Osteoblast (primary cell): Measurements from ENCODE around the gene ST3GAL3. TPM values are rescaled to one million over a fixed set of nuclear protein-coding genes. Genes with fewer than 3 reads are reported as not detected.
A peak's percentile ranks its signal among the peaks of the same experiment; 100 is the strongest.
"Not testable (repeated sequence)": the region's sequence is repeated elsewhere in the genome, so short reads cannot be mapped to it uniquely, and the experiment has no call there.

Experiments
- DNase-seq: peaks from one replicate; pipeline ENCODE4 v3.0.0; 2011; ENCODE audit warnings: low spot score, mixed read lengths; ENCODE audit not compliant: insufficient read length; ENCODE audit errors: missing footprints
- H2AFZ ChIP-seq: 2 replicates; pipeline ENCODE4 v1.6.0; 2011; ENCODE audit warnings: mild to moderate bottlenecking, low read length
- H3K27ac ChIP-seq: 2 replicates; pipeline ENCODE4 v1.5.1; 2011; ENCODE audit warnings: mild to moderate bottlenecking, low read depth, low read length, moderate library complexity
- H3K27me3 ChIP-seq: 2 replicates; pipeline ENCODE4 v1.6.0; 2012; ENCODE audit warnings: mild to moderate bottlenecking, control low read depth, inconsistent platforms, low read length, moderate library complexity; ENCODE audit not compliant: insufficient read depth
- H3K36me3 ChIP-seq: 2 replicates; pipeline ENCODE4 v1.5.1; 2011; ENCODE audit warnings: mild to moderate bottlenecking, low read length, control low read depth, moderate library complexity; ENCODE audit not compliant: insufficient read depth
- H3K4me1 ChIP-seq: 2 replicates; pipeline ENCODE4 v1.5.1; 2011; ENCODE audit warnings: mild to moderate bottlenecking, low read length, control low read depth, moderate library complexity; ENCODE audit not compliant: insufficient read depth
- H3K4me2 ChIP-seq: 2 replicates; pipeline ENCODE4 v1.6.0; 2011; ENCODE audit warnings: mild to moderate bottlenecking, low read length; ENCODE audit not compliant: insufficient read depth
- H3K4me3 ChIP-seq: fragments of 200-600 bp; sonication (generic); 3 replicates; pipeline ENCODE4 v1.5.1; 2012; ENCODE audit warnings: mild to moderate bottlenecking, low read length, inconsistent platforms; ENCODE audit not compliant: insufficient read depth
- H3K79me2 ChIP-seq: 2 replicates; pipeline ENCODE4 v1.6.0; 2012; ENCODE audit warnings: mild to moderate bottlenecking, low read length, control low read depth, inconsistent platforms; ENCODE audit not compliant: insufficient read depth
- H3K9me3 ChIP-seq: 2 replicates; pipeline ENCODE4 v1.5.1; 2011; ENCODE audit warnings: low read depth, low read length, control low read depth
- H4K20me1 ChIP-seq: 2 replicates; pipeline ENCODE4 v1.6.0; 2012; ENCODE audit warnings: mild to moderate bottlenecking, low read length, control low read depth; ENCODE audit not compliant: insufficient read depth
- CTCF ChIP-seq: IDR thresholded peaks from 2 replicates; pipeline ENCODE4 v1.5.1; 2011; ENCODE audit warnings: mild to moderate bottlenecking, low read depth, low read length, moderate library complexity; ENCODE audit errors: extremely low read depth
- total RNA-seq: library from RNA; depleted of rRNA; stranded (reverse); fragments of >200 nt; gene quantifications from 2 replicates; pipeline ENCODE4 v1.2.3, GENCODE V29; 2012

ST3GAL3 gene
- total RNA-seq, 1 donor, result 18.5 TPM

DNA sequence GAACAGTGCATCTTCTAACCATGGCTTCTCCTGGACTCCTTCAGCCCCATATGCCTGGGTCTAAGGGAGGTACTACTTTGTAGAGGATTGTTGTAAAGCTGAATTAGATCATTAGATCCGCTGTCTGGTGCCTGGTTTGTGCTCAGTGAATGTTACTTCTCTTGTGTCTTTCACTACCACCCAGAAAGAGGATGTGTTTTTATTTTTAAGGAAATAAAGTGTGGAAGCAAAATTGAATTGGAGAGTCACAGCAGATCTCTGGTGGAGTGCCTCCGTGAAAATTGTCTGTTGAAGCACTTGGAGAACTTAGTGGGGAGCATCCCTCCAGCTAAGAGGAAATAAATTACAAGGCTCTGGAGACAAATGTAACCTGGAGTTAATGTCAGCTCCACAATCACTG lies 124.5 kb downstream of the ST3GAL3 start:
- no peak overlapping the region for H3K4me3 ChIP-seq
- no peaks in the 10 kb centered on the region for H3K9me3 ChIP-seq
- H3K27me3 ChIP-seq, result no peaks in the 10 kb centered on the region
- DNase-seq, result no peak
- peaks cover 9% of the 10 kb centered on the region for H4K20me1 ChIP-seq
- H3K4me1 ChIP-seq, result peaks cover 35% of the 10 kb centered on the region
- no peaks in the 10 kb centered on the region for H3K36me3 ChIP-seq
- no peak for TF ChIP-seq CTCF
- H3K27ac ChIP-seq, result no peak overlapping the region
- H2AFZ ChIP-seq, result no peak overlapping the region
- no peak overlapping the region for H3K4me2 ChIP-seq
- no peaks in the 10 kb centered on the region for H3K79me2 ChIP-seq

GRCh38 chr1:43832255-43832654 lies 124.9 kb downstream of the ST3GAL3 start:
- H3K4me1 ChIP-seq, result peaks cover 35% of the 10 kb centered on the region
- no peak overlapping the region for H3K27ac ChIP-seq
- H3K79me2 ChIP-seq, result no peaks in the 10 kb centered on the region
- peaks cover 9% of the 10 kb centered on the region for H4K20me1 ChIP-seq
- H3K27me3 ChIP-seq, result no peaks in the 10 kb centered on the region
- H3K4me2 ChIP-seq, result no peak overlapping the region
- no peak for DNase-seq
- no peaks in the 10 kb centered on the region for H3K36me3 ChIP-seq
- H3K9me3 ChIP-seq, result no peaks in the 10 kb centered on the region
- no peak for TF ChIP-seq CTCF
- H2AFZ ChIP-seq, result no peak overlapping the region
- H3K4me3 ChIP-seq, result no peak overlapping the region

GRCh38 chr1:43832998-43833397 lies 125.7 kb downstream of the ST3GAL3 start:
- no peak overlapping the region for H2AFZ ChIP-seq
- no peak overlapping the region for H3K4me2 ChIP-seq
- H3K27me3 ChIP-seq, result no peaks in the 10 kb centered on the region
- H3K36me3 ChIP-seq, result no peaks in the 10 kb centered on the region
- no peaks in the 10 kb centered on the region for H3K9me3 ChIP-seq
- TF ChIP-seq CTCF, result no peak
- no peak overlapping the region for H3K4me3 ChIP-seq
- H3K79me2 ChIP-seq, result no peaks in the 10 kb centered on the region
- no peak overlapping the region for H3K27ac ChIP-seq
- DNase-seq, result no peak
- H3K4me1 ChIP-seq, result peaks cover 35% of the 10 kb centered on the region
- peaks cover 11% of the 10 kb centered on the region for H4K20me1 ChIP-seq

DNA sequence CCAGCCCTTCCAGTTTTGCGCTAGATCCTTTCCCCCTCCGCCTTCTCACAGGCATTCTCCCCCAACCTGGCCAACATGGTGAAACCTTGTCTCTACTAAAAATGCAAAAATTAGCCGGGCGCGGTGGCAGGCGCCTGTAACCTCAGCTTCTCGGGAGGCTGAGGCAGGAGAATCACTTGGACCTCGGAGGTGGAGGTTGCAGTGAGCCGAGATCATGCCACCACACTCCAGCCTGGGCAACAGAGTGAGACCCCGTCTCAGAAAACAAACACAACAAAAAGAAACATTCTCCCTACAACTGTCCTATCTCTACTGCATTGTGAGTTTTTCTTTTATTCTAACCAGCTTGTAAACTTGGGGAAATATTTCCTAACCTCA lies 126.6 kb downstream of the ST3GAL3 start:
- not testable (repeated sequence) for DNase-seq, H3K36me3 ChIP-seq, H3K9me3 ChIP-seq, H3K27me3 ChIP-seq, H3K79me2 ChIP-seq
- H4K20me1 ChIP-seq, result peaks cover 11% of the 10 kb centered on the region
- H3K4me1 ChIP-seq, result peaks cover 35% of the 10 kb centered on the region
- peak overlapping the region; percentile 59 for H3K4me2 ChIP-seq
- H3K4me3 ChIP-seq, result peak overlapping the region; percentile 17
- H3K27ac ChIP-seq, result peak overlapping the region; percentile 79
- peak overlapping the region; percentile 42 for H2AFZ ChIP-seq
